H1 (cell line): ENCODE results near the gene MEST.

Source experiments
- BCL11A ChIP-seq, 2 experiments: IDR thresholded peaks; one replicate each; pipeline ENCODE4 v1.6.1; 2011; ENCODE audit warnings: low read depth in 2 of 2, low read length in 2 of 2, mild to moderate bottlenecking in 2 of 2
- BRCA1 ChIP-seq: IDR thresholded peaks from 2 replicates; pipeline ENCODE4 v1.6.1; 2012; ENCODE audit warnings: low read depth, low read length, improper control_type of control experiment
- EP300 ChIP-seq, 2 experiments: IDR thresholded peaks; 1 replicate in 1 of 2; 2 replicates in 1 of 2; pipeline ENCODE4 v1.6.1; 2011 to 2012; ENCODE audit warnings: low read depth in 2 of 2, low read length in 2 of 2, mild to moderate bottlenecking in 2 of 2, borderline replicate concordance in 1 of 2, inconsistent platforms in 1 of 2, moderate library complexity in 1 of 2
- EZH2 ChIP-seq: fragments of 200-600 bp; sonication (generic); IDR thresholded peaks from 2 replicates; pipeline ENCODE4 v1.7.1; 2012; ENCODE audit warnings: low read depth, mild to moderate bottlenecking, moderate library complexity, low read length, inconsistent platforms; ENCODE audit not compliant: severe bottlenecking
- MAFK ChIP-seq: IDR thresholded peaks from 2 replicates; pipeline ENCODE4 v1.6.1; 2012; ENCODE audit warnings: low read depth, mild to moderate bottlenecking, improper control_type of control experiment, low read length
- POLR2A ChIP-seq, 2 experiments: IDR thresholded peaks; 1 replicate in 1 of 2; 2 replicates in 1 of 2; pipeline ENCODE4 v1.6.1; 2011; ENCODE audit warnings: low read depth in 2 of 2, low read length in 2 of 2, mild to moderate bottlenecking in 2 of 2; ENCODE audit errors: control extremely low read depth in 1 of 2
- SP1 ChIP-seq: IDR thresholded peaks from 2 replicates; pipeline ENCODE4 v1.6.1; 2011; ENCODE audit warnings: low read depth, low read length
- TEAD4 ChIP-seq: IDR thresholded peaks from 2 replicates; pipeline ENCODE4 v1.6.1; 2012; ENCODE audit warnings: low read depth, low read length, inconsistent platforms, mixed read lengths
- TF ChIP-seq, protein P1 (sequence below), 3 experiments: IDR thresholded peaks; 1 replicate in 2 of 3; 2 replicates in 1 of 3; pipeline versions ENCODE4 v1.5.1 to v1.6.1; 2011; ENCODE audit warnings: low read length in 3 of 3, mild to moderate bottlenecking in 3 of 3, inconsistent platforms in 2 of 3, low read depth in 1 of 3, moderate library complexity in 1 of 3; ENCODE audit not compliant: insufficient read depth in 1 of 3; ENCODE audit errors: control extremely low read depth in 1 of 3
- TF ChIP-seq, protein P2 (sequence below): fragments of 300-600 bp; sonication (generic); IDR thresholded peaks from 2 replicates; pipeline ENCODE4 v1.7.1; 2012; ENCODE audit warnings: low read length, moderate library complexity, mild to moderate bottlenecking, inconsistent platforms; ENCODE audit not compliant: insufficient replicate concordance

DNA sequence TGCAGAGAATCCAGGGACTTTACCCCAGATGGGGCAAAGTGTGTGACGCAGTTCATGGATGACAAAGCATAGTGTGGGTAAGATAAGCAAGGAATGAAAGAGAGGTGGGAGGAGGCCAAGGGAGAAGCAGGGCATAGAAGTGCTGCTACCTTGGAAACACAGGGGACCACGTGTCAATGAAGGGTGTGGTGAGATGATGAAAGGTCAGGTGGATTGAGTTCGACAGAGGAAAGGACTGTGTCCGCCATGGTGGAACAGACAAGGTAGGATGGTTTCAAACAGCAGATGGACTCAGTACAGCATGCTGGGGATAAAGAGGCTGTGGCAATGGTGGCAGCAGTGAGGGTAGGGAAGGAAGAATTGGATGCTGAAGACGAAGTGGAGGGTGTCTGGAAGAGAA is 32.7 kb downstream of the MEST start:
- no peak for TF ChIP-seq POLR2A (IDR thresholded peaks at IDR 0.05; ENCODE audit: control extremely low read depth in 1 of 2, low read depth in 2 of 2, low read length in 2 of 2)
- TF ChIP-seq, protein P1, sequence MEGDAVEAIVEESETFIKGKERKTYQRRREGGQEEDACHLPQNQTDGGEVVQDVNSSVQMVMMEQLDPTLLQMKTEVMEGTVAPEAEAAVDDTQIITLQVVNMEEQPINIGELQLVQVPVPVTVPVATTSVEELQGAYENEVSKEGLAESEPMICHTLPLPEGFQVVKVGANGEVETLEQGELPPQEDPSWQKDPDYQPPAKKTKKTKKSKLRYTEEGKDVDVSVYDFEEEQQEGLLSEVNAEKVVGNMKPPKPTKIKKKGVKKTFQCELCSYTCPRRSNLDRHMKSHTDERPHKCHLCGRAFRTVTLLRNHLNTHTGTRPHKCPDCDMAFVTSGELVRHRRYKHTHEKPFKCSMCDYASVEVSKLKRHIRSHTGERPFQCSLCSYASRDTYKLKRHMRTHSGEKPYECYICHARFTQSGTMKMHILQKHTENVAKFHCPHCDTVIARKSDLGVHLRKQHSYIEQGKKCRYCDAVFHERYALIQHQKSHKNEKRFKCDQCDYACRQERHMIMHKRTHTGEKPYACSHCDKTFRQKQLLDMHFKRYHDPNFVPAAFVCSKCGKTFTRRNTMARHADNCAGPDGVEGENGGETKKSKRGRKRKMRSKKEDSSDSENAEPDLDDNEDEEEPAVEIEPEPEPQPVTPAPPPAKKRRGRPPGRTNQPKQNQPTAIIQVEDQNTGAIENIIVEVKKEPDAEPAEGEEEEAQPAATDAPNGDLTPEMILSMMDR (IDR thresholded peaks at IDR 0.05; ENCODE audit: control extremely low read depth in 1 of 3, insufficient read depth in 1 of 3, low read depth in 1 of 3, low read length in 3 of 3) = no peak
- no peak for TF ChIP-seq BRCA1
- TF ChIP-seq MAFK = no peak
- TF ChIP-seq, protein P2, sequence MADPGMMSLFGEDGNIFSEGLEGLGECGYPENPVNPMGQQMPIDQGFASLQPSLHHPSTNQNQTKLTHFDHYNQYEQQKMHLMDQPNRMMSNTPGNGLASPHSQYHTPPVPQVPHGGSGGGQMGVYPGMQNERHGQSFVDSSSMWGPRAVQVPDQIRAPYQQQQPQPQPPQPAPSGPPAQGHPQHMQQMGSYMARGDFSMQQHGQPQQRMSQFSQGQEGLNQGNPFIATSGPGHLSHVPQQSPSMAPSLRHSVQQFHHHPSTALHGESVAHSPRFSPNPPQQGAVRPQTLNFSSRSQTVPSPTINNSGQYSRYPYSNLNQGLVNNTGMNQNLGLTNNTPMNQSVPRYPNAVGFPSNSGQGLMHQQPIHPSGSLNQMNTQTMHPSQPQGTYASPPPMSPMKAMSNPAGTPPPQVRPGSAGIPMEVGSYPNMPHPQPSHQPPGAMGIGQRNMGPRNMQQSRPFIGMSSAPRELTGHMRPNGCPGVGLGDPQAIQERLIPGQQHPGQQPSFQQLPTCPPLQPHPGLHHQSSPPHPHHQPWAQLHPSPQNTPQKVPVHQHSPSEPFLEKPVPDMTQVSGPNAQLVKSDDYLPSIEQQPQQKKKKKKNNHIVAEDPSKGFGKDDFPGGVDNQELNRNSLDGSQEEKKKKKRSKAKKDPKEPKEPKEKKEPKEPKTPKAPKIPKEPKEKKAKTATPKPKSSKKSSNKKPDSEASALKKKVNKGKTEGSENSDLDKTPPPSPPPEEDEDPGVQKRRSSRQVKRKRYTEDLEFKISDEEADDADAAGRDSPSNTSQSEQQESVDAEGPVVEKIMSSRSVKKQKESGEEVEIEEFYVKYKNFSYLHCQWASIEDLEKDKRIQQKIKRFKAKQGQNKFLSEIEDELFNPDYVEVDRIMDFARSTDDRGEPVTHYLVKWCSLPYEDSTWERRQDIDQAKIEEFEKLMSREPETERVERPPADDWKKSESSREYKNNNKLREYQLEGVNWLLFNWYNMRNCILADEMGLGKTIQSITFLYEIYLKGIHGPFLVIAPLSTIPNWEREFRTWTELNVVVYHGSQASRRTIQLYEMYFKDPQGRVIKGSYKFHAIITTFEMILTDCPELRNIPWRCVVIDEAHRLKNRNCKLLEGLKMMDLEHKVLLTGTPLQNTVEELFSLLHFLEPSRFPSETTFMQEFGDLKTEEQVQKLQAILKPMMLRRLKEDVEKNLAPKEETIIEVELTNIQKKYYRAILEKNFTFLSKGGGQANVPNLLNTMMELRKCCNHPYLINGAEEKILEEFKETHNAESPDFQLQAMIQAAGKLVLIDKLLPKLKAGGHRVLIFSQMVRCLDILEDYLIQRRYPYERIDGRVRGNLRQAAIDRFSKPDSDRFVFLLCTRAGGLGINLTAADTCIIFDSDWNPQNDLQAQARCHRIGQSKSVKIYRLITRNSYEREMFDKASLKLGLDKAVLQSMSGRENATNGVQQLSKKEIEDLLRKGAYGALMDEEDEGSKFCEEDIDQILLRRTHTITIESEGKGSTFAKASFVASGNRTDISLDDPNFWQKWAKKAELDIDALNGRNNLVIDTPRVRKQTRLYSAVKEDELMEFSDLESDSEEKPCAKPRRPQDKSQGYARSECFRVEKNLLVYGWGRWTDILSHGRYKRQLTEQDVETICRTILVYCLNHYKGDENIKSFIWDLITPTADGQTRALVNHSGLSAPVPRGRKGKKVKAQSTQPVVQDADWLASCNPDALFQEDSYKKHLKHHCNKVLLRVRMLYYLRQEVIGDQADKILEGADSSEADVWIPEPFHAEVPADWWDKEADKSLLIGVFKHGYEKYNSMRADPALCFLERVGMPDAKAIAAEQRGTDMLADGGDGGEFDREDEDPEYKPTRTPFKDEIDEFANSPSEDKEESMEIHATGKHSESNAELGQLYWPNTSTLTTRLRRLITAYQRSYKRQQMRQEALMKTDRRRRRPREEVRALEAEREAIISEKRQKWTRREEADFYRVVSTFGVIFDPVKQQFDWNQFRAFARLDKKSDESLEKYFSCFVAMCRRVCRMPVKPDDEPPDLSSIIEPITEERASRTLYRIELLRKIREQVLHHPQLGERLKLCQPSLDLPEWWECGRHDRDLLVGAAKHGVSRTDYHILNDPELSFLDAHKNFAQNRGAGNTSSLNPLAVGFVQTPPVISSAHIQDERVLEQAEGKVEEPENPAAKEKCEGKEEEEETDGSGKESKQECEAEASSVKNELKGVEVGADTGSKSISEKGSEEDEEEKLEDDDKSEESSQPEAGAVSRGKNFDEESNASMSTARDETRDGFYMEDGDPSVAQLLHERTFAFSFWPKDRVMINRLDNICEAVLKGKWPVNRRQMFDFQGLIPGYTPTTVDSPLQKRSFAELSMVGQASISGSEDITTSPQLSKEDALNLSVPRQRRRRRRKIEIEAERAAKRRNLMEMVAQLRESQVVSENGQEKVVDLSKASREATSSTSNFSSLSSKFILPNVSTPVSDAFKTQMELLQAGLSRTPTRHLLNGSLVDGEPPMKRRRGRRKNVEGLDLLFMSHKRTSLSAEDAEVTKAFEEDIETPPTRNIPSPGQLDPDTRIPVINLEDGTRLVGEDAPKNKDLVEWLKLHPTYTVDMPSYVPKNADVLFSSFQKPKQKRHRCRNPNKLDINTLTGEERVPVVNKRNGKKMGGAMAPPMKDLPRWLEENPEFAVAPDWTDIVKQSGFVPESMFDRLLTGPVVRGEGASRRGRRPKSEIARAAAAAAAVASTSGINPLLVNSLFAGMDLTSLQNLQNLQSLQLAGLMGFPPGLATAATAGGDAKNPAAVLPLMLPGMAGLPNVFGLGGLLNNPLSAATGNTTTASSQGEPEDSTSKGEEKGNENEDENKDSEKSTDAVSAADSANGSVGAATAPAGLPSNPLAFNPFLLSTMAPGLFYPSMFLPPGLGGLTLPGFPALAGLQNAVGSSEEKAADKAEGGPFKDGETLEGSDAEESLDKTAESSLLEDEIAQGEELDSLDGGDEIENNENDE = no peak
- TF ChIP-seq TEAD4 = no peak
- no peak for TF ChIP-seq EZH2
- TF ChIP-seq SP1 = no peak
- TF ChIP-seq BCL11A (IDR thresholded peaks at IDR 0.05; ENCODE audit: low read depth in 2 of 2, low read length in 2 of 2) = no peak
- no peak for TF ChIP-seq EP300 (IDR thresholded peaks at IDR 0.05; ENCODE audit: borderline replicate concordance in 1 of 2, low read depth in 2 of 2, low read length in 2 of 2)
